ENCODE results near the gene APOLD1. TPM values are rescaled to one million over a fixed set of nuclear protein-coding genes. Genes with fewer than 3 reads are reported as not detected.

The APOLD1 gene
- total RNA-seq, 2 donors from 2014 or later = 10.1 to 23.4 TPM

- intact Hi-C loops (cut with DNase I) = no loop called here
- Histone ChIP-seq H3K27ac (no peak overlapping the region), H3K9me3 (no peaks in the 10 kb centered on the region), H3K4me3 (no peak overlapping the region), H3K36me3 (replicated peaks in 1 of 2; ENCODE audit: insufficient read depth in 1 of 2, low read depth in 2 of 2) (no peaks in the 10 kb centered on the region), H3K4me1 (peaks cover 3% of the 10 kb centered on the region), H3K27me3 (no peaks in the 10 kb centered on the region)
- 93% methylated on average over 8 of the region's 8 CpGs for WGBS, 2 donors
- no peak for ATAC-seq
- no peak for TF ChIP-seq CTCF (IDR thresholded peaks at IDR 0.05)
- TF ChIP-seq POLR2A (IDR thresholded peaks at IDR 0.05) = no peak
- DNase-seq = no peak
These were observed 40.7 kb upstream of the APOLD1 start for GRCh38 chr12:12744546-12745305.

DNA sequence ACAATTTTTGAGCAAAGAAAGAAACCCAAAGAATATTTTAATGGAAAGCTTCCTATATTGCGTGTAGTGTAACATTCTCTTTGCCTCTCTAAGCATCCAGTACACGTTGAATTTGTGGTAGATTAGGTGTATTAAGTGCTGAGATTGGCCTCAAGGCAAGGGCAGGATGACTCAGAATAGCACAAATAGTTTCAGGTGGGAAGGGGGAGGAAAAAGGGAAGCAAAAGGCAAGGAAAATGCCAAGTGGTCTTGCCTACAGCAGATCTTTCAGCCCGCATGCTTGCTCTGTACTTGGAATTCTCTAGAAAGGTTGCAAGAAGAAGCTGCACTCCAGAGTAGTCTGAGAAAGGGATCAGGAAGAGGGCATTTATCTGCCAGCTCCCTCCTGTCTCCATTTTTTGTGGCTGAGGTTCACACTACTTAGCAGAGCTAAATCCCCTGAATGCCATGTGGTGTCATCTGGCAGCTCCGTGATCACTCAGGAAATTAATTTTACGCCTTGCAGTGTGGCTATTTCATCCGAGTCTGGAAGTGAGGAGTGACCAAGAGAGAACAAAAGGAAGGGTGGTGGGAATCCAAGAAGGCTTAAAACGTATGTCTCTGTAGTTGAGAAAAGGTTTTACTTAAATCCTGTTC lies 39.8 kb upstream of the APOLD1 start:
- TF ChIP-seq CTCF (IDR thresholded peaks at IDR 0.05) (no peak), POLR2A (IDR thresholded peaks at IDR 0.05) (no peak)
- no peaks in the 10 kb centered on the region for H3K27me3 ChIP-seq
- H3K27ac ChIP-seq = no peak overlapping the region
- intact Hi-C loops (cut with DNase I) = no loop called here
- no peaks in the 10 kb centered on the region for H3K36me3 ChIP-seq (replicated peaks in 1 of 2; ENCODE audit: insufficient read depth in 1 of 2, low read depth in 2 of 2)
- ATAC-seq (no peak), DNase-seq (no peak)
- no peaks in the 10 kb centered on the region for H3K9me3 ChIP-seq
- H3K4me1 ChIP-seq = peaks cover 3% of the 10 kb centered on the region
- WGBS, 2 donors = 74 to 89% methylated on average over 6 to 7 of the region's 7 CpGs
- no peak overlapping the region for H3K4me3 ChIP-seq

DNA sequence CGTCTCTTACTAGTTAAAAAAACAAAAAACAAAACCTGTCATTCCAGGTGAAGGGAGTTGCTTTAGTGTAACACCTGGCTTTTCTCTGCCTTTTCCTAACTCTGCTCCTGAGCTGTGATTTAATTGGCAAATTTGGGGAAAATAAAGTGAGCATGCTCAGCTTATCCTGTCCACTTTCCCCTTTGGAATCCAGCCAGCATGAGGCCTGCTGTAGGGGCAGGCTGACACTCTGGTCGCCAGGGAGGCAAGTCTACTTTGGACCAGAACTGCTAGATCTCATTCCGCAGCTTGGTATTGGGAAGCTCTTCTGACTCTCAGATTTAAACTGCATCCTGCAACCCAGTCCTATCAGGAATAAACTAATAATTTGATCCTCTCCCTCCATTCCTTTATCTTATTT lies 38.2 kb upstream of the APOLD1 start:
- no peaks in the 10 kb centered on the region for H3K36me3 ChIP-seq (replicated peaks in 1 of 2; ENCODE audit: insufficient read depth in 1 of 2, low read depth in 2 of 2)
- TF ChIP-seq CTCF (IDR thresholded peaks at IDR 0.05) = no peak
- no peak for TF ChIP-seq POLR2A (IDR thresholded peaks at IDR 0.05)
- 79 to 81% methylated on average over 3 of the region's 3 CpGs for WGBS, 2 donors
- H3K4me1 ChIP-seq = no peaks in the 10 kb centered on the region
- H3K27ac ChIP-seq = no peak overlapping the region
- no peak overlapping the region for H3K4me3 ChIP-seq
- H3K9me3 ChIP-seq = no peaks in the 10 kb centered on the region
- intact Hi-C loops (cut with DNase I) = no loop called here
- DNase-seq = no peak
- H3K27me3 ChIP-seq = no peaks in the 10 kb centered on the region
- no peak for ATAC-seq

DNA sequence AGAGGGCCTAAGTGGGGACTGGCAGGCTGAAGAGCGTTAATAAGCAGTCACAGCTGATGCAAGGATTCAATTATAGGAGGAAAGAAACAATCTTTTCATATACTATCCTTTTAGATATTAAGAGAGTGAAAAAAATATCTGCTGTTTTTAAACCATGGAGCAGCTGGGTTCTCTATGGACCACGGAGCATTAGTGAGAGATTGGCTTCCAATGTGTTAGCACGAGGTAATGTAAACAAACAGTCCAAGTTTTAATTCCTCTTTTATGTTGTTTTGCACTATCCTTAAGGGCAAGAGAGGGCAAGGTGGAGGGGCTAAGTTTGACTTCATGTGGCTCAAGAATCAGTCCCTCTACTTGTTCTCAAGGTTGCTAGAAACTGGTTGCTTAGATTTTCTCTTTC lies 37.4 kb upstream of the APOLD1 start:
- 61 to 72% methylated on average over 3 of the region's 3 CpGs for WGBS, 2 donors
- Histone ChIP-seq H3K27ac (no peak overlapping the region), H3K4me3 (no peak overlapping the region), H3K36me3 (replicated peaks in 1 of 2; ENCODE audit: insufficient read depth in 1 of 2, low read depth in 2 of 2) (no peaks in the 10 kb centered on the region), H3K9me3 (no peaks in the 10 kb centered on the region), H3K27me3 (no peaks in the 10 kb centered on the region), H3K4me1 (no peaks in the 10 kb centered on the region)
- DNase-seq (no peak), ATAC-seq (no peak)
- intact Hi-C loops (cut with DNase I) = no loop called here
- TF ChIP-seq CTCF (IDR thresholded peaks at IDR 0.05) (no peak), POLR2A (IDR thresholded peaks at IDR 0.05) (no peak)

GRCh38 chr12:12749433-12749832 lies 36.0 kb upstream of the APOLD1 start:
- WGBS, 2 donors = 87 to 94% methylated on average over 7 of the region's 7 CpGs
- no peaks in the 10 kb centered on the region for H3K9me3 ChIP-seq
- DNase-seq (no peak), ATAC-seq (no peak)
- intact Hi-C loops (cut with DNase I) = no loop called here
- H3K27me3 ChIP-seq = no peaks in the 10 kb centered on the region
- no peaks in the 10 kb centered on the region for H3K4me1 ChIP-seq
- TF ChIP-seq POLR2A (IDR thresholded peaks at IDR 0.05) = no peak
- no peak for TF ChIP-seq CTCF (IDR thresholded peaks at IDR 0.05)
- no peaks in the 10 kb centered on the region for H3K36me3 ChIP-seq (replicated peaks in 1 of 2; ENCODE audit: insufficient read depth in 1 of 2, low read depth in 2 of 2)
- H3K4me3 ChIP-seq = no peak overlapping the region
- no peak overlapping the region for H3K27ac ChIP-seq
